NCI-H2171 (cell line): ENCODE data around the gene SMIM21.

Experiments
- DNase-seq: peaks from one replicate; lab custom pipeline; 2025; lab: John Stamatoyannopoulos, UW

SMIM21 gene

DNA sequence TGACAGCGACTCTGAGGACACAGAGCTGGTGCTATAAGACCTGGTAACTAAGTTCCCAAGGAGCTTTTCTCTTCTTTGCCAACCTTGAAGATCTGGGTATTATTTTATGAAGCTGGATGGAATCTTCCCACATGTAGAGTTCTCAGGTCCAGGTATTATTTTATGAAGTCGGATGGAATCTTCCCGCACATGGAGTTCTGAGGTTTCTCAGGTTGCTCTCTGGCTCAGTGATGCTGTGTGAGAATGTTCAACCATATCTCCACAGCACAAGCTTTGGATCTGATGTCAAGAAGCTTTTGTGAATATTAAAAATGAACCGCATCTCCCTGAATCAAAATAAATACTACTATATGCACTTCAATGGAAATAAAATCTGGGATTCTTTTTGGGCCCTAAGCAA lies at the start of gene SMIM21:
Gene SMIM21 (minus strand): TSS at position 101 of the 400 bp plus-strand sequence. CDS start 140 bp downstream, outside the sequence.
- no peak for DNase-seq

DNA sequence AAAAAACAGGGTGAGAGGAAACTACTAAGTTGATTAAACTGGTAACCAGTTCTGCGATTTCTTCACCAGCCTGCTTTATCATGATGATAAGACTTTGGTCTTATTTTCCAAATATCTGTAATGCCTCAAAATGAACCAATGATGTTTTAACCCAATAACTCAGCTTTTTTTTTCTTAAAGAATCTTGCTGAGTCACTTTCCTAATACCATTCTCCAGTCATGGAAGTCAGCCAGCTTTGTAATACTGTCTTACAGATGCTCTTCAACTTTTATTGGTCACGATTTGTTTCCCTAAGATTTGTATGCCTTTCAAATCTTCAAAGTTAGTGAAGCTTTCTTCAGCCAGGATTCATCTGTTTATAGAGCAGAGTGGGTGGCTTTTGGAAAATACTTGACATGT lies 47.7 kb upstream of the SMIM21 start:
- DNase-seq: no peak

DNA sequence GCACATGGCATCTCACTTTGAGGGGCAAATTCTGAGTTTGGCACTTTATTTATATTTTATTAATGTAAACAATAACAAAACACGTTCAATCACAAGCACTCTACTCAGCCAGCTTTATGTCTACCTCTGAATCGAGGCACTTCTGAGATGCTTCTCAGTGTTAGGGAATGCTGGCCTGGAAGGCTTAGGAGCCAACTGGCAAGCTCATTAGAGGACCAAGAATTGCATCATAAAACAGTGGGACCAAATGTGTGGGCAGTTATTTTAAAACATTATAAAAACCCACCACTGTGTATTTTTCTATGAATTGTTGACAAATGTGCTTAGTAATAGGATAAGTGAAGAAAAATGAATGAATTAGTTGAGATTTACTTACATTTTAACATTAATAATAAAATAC lies 46.8 kb upstream of the SMIM21 start:
- no peak for DNase-seq

DNA sequence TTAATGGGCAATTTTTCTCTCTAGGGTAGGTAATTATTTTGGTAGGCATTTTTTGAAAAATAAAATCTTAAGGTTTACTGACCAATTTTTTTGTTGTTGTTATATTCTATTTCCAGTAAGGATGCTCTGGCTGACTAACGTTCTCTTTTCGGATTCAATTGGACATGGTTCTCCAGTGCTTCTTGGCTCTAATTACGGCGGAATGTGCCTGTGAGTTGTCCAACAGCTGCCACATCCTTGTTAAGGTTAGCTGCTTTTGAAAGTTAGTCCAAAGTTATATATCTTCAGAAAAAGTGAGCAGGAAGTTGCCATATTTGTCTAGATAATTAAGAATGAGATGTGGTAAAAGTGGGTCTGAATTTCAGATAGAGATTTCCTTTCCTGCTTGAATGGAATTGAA lies 45.8 kb upstream of the SMIM21 start:
- DNase-seq: no peak

DNA sequence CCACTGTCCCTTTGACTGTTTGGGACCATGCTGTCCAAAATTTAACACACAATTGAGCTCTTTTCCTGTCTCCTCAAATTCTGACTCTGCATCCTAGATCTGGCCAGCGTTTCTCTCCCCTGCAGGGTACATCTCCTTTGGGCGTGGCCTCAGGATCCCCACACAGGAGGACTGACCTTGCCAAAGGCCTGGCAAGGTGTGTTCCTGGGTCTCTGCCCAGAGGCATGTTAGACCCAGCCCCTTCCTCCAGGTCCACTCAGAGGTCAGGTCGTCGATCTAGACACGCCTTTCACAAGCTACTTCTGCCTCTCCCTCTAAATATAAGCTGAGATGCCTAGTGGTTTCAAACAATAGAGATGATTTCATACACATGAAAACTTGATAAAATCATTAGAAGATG lies 45.4 kb upstream of the SMIM21 start:
- DNase-seq: no peak

DNA sequence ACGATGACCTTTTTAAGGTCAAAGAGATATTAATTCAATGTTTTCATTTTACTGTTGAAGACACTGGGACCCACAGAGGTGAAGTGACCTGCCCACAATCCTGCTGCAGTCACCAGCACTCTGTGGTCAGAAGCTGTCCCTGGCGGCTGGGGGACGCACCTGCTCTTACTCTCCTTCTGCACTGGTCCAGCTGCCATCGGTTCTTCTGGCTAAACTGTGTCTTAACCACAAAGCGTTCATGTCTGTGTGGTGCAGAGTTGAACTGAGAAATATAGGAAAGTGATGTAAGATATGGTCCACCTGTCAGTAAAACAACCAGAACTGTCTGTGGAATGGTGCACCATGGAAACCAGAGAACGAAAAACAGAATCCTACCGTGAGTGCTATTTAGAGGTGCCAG lies 44.9 kb upstream of the SMIM21 start:
- no peak for DNase-seq

DNA sequence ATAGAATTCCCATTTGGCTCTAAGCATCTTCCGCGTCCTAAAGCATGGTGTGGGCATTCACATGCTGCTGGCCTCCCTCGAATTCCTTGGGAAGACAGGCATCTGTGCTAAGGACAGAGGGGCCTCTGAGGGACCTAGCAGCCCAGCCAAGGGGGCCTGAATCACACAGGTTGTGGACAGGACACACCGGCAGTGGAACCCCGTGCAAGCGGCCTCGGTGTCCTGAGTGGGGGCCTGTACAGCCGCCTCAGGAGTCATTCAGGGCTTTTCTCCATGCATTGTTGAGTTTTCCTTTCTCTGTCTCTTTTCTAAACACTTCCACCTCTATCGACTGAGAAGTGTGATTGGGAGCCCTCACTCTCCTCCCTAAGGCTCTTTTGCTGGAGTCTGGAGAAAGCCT lies 44.3 kb upstream of the SMIM21 start:
- no peak for DNase-seq

DNA sequence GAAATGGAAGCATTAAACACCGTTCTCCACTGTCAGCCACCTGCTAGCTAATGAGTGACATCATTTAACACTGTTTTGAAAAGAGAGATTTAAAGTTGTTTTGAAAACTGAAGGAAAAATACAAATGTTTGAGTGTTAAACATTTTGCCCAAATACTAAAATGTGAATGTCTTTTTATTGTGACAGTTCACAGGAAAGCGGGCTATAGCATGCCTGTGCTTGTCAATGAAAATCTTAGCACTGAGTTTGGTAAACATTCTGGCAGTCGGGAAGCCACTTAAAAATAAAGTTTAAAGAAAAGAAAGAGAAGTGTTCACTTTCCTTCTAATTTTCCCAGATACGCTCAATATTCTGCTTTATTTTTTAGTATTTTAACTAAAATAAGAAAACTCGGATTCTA lies 40.3 kb upstream of the SMIM21 start:
- no peak for DNase-seq

DNA sequence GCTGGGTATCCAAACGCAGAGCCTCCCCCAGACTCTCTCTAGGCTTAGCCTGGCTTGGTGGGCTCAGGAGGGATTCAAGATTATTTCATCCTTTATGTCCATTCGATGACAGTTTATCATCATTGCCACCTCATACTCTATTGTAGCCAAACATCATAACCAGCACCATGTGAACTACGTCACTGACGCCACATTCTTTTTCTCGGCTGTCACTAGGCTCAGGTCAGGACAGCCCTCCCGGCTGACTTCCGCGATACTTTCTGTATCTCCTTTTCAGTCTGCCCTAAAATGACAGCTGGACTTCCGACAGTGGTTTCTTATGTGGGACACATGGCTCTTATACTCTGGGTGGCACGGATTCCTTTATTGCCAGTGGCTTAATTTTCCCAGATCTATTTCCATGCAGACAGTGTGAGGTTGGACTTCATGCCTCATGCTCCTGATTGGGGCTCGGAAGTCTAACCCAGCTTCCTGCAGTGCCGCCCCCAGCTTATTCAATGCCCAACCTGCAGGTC lies 39.8 kb upstream of the SMIM21 start:
- no peak for DNase-seq

DNA sequence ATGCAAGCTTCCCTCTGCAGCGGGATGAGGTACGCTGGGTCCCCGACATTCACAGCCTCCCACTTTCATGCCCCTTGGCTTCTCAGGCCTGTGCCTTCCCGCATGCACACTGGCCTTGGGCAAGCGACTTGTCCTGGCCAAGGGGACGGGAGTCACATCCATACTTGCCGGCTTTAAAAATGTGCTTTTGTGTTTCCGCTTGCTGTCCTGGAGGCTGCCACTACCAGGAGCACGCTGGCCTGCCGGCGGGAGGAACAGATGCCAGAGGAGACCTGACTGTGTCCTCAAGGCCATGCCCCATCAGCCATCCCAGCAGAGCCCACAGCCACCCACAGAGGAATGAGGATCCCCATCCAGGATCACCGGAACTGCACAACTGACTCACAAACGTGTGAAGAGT lies 36.9 kb upstream of the SMIM21 start:
- no peak for DNase-seq

DNA sequence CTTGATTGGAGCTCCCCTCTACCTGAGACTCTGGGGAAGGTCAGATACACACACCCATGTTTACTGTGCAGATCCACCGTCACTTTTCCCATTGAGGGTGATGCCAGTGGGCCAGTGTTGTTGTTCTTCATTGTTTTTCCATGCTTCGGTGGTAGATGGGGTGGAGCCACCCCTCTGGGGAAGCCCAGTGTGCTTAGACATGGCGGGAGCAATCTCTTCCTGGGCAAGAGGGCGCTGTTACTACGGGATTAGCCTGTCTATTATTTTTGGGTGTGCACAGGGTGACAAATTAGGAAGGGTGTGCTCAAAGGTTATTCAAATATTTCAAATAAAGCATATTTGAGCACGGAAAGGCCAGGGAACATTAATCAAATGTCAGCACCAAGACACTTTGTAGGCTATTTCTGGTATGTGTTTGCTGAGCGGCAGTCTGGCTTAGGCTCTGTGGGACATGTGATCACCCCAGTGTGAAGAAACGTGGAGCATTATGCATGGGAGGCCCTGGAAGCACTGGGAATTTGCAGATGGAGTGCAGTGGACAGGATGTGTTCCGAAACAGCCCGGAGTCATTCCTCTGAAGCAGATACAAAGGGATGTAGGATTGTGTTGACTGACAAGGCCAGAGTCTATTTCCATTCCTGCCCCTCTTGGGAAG lies 34.8 kb upstream of the SMIM21 start:
- no peak for DNase-seq

DNA sequence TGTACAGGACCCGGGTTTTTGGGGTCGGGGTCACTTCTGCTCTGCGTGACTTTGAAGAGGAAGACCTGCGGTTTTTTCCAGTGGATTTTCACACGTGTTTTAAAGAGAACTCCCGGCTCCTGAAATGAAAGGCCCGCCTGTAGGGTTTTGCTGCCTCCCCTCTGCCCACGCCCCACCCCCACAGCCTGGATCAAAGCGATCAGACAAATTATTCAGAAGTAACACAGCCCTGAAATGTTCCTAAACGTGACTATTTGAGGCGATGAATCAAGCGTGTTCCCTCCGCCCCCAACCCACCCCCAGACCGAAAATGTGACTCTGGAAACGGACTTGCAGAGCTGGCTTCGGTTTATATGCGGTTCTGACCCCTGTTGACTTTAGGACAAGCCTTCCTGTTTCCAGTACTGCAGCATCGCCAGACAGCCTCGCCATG lies 28.7 kb upstream of the SMIM21 start:
- no peak for DNase-seq

DNA sequence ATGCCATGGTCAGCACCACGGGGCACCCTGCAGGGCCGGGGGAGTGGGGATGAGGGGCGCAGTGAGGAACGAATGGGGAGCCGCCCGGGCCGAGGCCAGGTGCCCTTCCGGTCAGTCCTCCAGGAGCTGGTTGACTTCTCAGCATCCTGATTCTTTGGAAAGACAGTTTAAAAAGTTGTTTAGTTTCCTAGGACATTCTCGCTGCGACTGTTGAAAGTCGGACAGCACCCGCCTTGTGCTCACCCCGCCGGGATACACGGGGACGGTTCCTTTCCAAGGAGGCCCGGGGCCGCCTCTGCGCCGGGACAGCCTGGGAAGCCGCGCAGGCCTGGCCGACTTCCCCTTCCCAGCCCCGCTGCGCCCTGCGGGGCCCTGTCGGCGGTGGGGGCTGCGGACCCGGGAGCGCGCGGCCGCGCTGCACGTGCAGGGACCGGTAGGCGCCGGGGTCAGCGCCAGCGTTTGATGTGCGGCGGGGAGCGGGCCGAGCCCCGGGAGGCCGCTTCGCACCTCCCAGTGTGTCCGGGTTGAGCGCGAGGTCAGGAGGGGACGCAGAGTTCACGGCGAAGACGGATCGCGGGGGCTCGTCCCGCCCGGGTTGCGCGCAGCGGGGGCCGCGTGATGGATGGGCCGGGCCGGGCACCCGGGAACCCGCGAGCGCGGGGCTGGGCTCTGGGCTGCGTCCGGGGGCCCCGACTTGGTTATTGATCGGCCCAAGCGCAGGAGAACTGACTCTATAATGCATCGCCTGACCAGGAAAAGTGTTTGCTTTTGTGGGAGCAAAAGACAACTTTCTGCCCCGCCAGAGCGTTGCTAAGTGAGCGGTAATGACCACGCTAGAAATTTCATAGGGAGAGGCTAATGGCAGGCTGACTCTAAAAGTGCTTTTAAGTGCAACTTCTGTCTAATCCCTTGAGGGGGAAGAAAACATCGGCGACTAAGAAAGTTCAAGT lies 28.0 kb upstream of the SMIM21 start:
- DNase-seq: no peak

DNA sequence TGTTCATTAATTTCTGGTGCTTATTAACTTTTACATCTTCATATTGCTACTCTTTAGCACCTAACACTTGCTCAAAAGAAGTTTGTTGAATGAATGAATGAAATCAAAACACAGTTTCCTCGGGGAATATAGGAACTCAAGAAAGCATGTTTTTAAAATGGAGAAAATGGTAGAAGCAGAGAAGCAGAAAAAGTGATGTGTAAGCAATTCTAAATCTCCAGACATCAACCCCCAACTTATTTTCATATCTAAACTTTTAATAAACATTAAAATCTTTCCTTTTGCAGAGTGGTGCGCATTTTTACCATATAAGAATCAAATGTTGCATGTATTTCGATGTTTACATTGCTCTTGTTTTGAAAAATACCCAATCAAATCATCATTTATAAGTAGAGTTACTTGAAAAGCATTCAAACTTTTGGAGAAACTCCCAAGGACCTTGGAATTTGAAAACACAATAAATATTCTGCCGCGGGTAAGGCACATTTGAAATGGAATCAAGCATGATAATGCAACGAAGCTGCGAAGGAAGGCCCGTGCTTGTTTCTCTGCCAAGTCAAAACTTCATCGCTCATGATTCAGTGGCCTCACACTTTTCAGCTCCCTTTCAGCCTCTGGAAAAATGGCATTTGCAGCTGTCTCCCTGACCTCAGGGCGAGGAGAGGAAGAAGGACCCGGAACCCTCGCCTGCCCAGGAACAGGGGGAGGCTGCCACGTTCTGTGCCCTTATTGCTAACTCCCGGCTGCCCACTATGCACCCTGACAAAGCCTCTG lies 26.7 kb upstream of the SMIM21 start:
- DNase-seq: no peak

DNA sequence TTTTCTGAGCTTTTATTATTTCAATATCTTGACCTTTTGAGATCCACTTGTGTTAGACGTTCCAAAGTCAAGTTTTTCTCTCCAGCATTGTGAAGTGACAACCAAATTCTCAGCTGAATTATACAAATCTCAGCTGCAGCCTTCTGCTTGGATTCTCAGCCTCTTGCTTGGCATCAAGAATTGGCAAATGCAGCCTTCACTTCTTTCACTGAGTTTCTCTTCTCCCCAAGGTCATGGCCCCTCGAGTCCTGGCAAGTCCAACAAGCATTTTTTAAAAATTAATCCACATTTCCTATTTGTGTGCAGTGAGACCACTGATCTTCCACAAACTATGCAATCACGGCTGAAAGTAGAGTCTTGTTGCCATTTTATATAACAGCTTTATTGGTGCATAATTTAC lies 23.4 kb upstream of the SMIM21 start:
- DNase-seq: no peak

DNA sequence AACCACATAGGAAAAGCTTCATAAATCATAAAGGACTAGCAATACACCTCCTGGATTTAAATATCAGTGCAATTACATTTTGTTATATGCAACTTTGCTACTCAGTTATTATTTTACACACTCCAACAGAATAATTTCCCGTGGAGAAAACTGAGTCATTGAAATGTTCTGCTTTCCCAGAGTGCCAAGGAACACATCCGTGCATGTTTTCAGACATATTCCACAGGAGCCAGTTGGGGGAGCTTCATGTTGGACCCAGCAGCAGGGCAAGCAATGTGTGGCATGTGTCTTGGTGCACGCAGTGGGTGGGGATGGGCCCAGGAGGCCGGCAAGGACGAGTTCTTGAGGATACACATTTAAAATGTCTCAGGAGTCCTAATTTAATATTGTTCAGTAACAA lies 14.4 kb upstream of the SMIM21 start:
- DNase-seq: no peak

DNA sequence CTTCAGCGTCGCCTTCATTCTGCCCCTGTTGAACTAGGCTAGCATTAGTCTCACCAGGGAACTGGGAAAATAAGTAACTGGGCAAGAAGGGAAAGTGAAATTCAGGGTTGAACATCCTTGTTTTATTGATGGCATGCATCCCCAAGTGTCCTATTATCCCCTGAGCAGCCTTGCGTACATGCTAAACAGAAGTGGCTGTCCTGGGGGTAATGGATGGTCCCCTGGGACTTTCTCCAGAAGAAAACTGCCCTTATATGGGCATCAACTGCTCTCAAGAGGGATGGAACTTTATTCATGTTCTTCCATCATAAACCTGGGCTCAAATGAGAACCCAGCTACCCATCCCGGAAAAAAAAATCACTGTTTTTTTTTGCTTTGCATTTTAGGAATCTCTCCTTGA lies 11.8 kb upstream of the SMIM21 start:
- DNase-seq: peak; percentile 31

DNA sequence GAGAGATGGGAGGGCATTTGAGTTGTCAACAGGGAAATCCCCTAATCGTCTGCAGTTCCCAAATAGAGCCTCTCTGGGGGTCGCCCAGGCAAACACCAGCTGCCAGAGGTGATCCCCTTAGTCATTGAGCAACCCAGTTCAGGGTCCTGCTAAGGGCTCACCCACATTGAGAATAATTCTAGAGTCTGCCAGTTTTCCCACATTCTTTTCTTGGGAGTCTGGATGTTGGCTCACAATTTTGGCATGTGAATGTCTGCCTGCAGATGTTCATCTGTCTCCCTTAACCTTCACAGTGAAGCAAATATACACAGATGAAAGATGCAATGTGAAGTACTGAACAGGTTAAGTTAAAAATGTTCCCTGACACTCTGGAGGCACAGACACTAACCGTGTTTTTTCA lies 11.4 kb upstream of the SMIM21 start:
- DNase-seq: no peak

DNA sequence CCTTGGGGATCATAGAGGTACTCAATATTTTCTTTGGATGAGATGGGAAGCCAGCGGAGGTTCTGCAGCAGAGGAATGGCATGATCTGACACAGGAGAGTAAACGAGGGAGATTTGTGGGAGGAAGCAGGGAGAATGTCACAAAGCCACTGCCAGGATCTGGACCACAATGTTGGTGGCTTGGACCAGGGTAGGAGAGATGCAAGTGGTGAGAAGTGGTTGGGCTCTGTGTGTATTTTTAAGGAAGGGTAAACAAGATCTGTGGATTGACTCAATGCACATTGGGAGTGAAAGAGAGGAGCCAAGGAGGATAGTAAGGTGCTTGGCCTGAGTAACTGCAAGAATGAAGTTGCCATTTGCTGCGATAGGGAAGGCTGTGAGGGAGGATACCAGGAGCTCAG lies 10.5 kb upstream of the SMIM21 start:
- no peak for DNase-seq

DNA sequence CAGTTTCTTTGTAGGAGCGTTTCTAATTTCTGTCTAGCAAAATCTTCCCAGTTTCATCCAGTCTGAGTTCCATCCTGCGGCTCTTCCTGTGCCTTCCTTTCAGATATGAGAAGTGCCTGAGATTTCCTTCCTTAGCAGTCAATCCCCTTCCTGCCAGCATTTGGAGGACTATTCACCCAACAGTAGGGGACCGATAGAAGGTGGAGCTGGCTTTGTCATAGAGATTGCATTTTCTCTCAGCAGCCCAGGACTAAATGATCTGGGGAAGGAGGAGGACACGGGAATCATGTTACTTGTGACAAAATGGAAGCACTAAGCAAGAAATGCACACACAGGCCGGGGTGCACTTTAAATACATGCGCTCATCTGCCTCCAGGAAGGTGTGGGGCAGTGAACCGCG lies 5.6 kb upstream of the SMIM21 start:
- no peak for DNase-seq

DNA sequence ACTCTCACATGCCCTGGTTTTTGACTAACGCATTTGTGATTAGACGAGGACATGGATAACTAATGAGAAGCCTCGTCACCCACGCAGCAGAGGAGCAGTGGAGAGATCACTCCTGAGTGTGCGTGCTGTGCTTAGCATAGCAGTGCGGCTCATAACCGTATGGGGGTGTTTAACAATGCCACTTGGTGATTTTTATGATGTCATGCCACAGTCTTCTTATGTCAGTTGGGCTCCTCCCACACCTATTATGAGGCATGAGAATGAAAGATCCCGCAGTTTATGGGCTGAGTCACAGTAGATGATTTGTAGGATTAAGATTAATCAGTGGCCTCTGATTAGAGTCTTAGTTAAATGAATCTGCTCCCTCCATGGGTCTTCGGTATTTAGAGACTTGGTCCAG lies 2.5 kb upstream of the SMIM21 start:
- no peak for DNase-seq

DNA sequence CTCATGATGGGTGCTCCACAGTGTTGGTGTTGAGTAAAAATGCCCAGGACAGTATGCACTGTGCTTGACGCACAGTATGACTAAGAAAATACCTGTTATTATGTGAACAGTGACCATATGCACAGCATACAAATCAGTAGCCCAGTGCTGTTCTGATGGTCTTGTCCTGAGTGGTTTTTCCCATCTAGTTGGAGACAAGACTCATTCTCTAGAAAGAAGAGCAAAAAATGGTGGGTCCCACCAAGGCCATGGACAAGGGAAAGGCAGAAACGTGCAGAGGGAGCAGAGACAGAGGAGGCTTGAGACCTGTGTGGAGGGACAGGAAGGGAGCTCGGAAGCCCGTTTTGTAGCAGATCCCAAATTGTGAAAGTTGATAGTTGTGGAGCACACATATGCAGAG lies 987 bp upstream of the SMIM21 start:
- DNase-seq: no peak
